DOHH2 (cell line): ENCODE measurements around the gene INSYN2B.

Source experiments
- EZH2phosphoT487 ChIP-seq: fragments of 200-600 bp; sonication (generic); IDR thresholded peaks from 2 replicates; pipeline ENCODE4 v1.6.1; 2017; ENCODE audit warnings: borderline replicate concordance, mild to moderate bottlenecking, antibody characterized with exemption, low read length, moderate library complexity, mixed read lengths
- TF ChIP-seq, protein P1 (sequence below): fragments of 200-600 bp; sonication (generic); IDR thresholded peaks from one replicate; pipeline ENCODE4 v1.5.1; 2014; ENCODE audit warnings: antibody characterized with exemption, mild to moderate bottlenecking, low read depth, low read length; ENCODE audit not compliant: poor library complexity, severe bottlenecking

DNA sequence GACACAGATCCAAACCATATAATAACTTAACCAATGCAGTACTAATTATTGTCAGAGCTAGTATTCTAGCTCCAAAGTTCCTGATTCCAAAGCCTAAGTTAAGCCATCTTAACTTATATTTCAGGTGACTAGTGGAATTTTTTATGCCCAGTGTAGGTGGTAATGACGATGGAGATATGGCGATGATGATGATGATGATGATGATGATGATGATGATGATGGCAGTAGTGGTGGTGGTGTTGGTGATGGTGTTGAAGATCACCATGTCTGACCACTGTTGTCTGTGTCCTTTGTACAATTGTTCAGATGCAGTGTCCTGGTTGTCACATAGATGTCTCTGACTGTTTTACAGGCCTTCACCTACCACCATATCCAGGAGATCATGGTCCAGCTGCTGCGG is 139.9 kb downstream of the INSYN2B start:
- TF ChIP-seq, protein P1, sequence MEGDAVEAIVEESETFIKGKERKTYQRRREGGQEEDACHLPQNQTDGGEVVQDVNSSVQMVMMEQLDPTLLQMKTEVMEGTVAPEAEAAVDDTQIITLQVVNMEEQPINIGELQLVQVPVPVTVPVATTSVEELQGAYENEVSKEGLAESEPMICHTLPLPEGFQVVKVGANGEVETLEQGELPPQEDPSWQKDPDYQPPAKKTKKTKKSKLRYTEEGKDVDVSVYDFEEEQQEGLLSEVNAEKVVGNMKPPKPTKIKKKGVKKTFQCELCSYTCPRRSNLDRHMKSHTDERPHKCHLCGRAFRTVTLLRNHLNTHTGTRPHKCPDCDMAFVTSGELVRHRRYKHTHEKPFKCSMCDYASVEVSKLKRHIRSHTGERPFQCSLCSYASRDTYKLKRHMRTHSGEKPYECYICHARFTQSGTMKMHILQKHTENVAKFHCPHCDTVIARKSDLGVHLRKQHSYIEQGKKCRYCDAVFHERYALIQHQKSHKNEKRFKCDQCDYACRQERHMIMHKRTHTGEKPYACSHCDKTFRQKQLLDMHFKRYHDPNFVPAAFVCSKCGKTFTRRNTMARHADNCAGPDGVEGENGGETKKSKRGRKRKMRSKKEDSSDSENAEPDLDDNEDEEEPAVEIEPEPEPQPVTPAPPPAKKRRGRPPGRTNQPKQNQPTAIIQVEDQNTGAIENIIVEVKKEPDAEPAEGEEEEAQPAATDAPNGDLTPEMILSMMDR, result no peak
- TF ChIP-seq EZH2phosphoT487, result no peak
